ENCODE data around the gene CROCC.

CROCC gene

DNA sequence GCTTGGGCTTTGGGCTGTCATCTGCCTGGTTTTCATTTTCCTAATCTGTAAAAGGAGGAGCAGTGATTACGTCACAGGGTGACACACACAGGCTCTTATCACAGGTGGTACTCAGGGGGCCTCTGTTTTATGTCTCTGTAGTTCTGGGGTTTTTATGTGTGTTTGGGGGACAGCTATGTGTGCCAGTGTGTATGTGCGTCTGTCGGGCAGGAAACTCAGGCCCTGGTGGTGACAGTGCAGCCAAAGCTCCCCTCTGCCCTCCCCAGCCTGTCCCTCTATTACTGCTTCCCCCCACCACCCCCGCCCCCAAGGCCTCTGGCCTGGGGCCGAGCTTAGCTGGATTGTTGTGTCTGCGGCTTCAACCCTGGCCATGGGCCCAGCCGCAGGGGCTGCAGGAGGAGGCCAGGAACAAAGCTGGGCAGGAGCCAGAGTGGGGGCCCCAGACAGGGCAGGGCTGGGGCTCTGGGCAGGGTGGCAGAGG is 45.4 kb downstream of the CROCC start:
- Histone ChIP-seq H3K9me3 (ENCODE audit: insufficient read depth, low read depth, low read length) (no peaks in the 10 kb centered on the region), H3K36me3 (ENCODE audit: insufficient read depth, low read depth, low read length) (peaks cover 41% of the 10 kb centered on the region), H3K9ac (ENCODE audit: low read depth, low read length) (no peak overlapping the region), H3K27me3 (ENCODE audit: insufficient read depth, low read length) (no peaks in the 10 kb centered on the region), H3K27ac (ENCODE audit: low read length) (no peak overlapping the region), H3K4me1 (ENCODE audit: insufficient read depth, low read length) (peaks cover 5% of the 10 kb centered on the region; the same call in 1 of the 2 replicates), H3K4me3 (ENCODE audit: low read length) (no peak overlapping the region)

DNA sequence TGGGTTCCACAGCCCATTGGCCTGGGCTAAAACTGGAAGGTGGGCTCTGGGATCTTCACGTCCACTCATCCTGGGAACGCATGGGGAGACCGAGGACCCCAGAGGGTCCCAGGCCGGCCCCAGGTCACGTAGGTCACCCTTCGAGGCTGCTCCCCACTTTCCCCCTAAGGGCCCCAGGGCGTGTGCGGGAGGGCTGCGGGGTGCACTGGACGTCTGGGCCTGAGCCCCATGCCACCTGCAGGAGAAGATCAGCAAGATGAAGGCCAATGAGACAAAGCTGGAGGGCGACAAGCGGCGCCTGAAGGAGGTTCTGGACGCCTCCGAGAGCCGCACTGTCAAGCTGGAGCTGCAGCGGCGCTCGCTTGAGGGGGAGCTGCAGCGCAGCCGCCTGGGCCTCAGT is 46.2 kb downstream of the CROCC start:
- H3K9me3 ChIP-seq (ENCODE audit: insufficient read depth, low read depth, low read length) = no peaks in the 10 kb centered on the region
- no peak overlapping the region for H3K4me3 ChIP-seq (ENCODE audit: low read length)
- no peak overlapping the region for H3K9ac ChIP-seq (ENCODE audit: low read depth, low read length)
- H3K27ac ChIP-seq (ENCODE audit: low read length) = no peak overlapping the region
- H3K36me3 ChIP-seq (ENCODE audit: insufficient read depth, low read depth, low read length) = peaks cover 42% of the 10 kb centered on the region
- H3K27me3 ChIP-seq (ENCODE audit: insufficient read depth, low read length) = no peaks in the 10 kb centered on the region
- peaks cover 5% of the 10 kb centered on the region; the same call in 1 of the 2 replicates for H3K4me1 ChIP-seq (ENCODE audit: insufficient read depth, low read length)

DNA sequence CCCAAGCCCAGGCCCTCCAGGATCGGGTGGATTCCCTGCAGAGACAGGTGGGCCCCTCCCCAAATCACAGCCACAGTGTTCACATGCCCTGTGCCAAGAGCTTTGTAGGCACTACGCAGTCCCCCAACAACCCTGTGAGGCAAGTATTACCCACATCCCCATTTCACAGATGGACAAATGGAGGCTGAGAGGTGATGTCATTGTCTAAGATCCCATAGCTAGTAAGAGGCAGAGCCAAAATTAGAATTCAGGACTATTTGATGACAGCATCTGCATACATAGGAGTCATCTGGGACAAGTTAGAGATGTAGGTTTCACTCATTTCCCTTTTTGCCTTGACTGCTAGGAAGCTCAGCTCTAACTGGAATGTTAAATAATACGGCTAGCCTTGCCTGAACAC is 46.6 kb downstream of the CROCC start:
- Histone ChIP-seq H3K9ac (ENCODE audit: low read depth, low read length) (no peak overlapping the region), H3K27ac (ENCODE audit: low read length) (no peak overlapping the region), H3K9me3 (ENCODE audit: insufficient read depth, low read depth, low read length) (no peaks in the 10 kb centered on the region), H3K36me3 (ENCODE audit: insufficient read depth, low read depth, low read length) (peaks cover 46% of the 10 kb centered on the region), H3K4me3 (ENCODE audit: low read length) (no peak overlapping the region), H3K4me1 (ENCODE audit: insufficient read depth, low read length) (peaks cover 5% of the 10 kb centered on the region; the same call in 1 of the 2 replicates), H3K27me3 (ENCODE audit: insufficient read depth, low read length) (no peaks in the 10 kb centered on the region)

DNA sequence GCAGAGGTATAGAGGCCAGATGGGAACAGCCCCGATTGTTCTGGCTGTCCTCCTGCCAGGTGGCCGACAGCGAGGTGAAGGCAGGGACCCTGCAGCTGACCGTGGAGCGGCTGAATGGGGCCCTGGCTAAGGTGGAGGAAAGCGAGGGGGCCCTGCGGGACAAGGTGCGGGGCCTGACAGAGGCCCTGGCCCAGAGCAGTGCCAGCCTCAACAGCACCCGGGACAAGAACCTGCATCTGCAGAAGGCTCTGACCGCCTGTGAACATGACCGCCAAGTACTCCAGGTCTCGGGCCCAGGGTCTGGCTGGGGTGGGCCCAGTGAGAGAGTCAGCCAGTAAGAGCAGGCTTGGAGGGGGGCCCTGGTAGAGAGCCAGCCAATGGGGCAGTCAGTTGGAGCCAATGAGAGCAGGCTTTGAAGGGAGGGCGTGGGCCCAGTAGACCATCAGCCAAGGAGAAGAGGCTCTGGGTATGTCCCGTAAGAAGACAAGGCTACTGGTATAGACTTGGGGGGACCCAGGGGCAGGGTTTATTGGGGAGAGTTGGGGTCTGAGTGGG is 47.4 kb downstream of the CROCC start:
- Histone ChIP-seq H3K9ac (ENCODE audit: low read depth, low read length) (no peak overlapping the region), H3K9me3 (ENCODE audit: insufficient read depth, low read depth, low read length) (no peaks in the 10 kb centered on the region), H3K27me3 (ENCODE audit: insufficient read depth, low read length) (no peaks in the 10 kb centered on the region), H3K36me3 (ENCODE audit: insufficient read depth, low read depth, low read length) (peaks cover 48% of the 10 kb centered on the region), H3K27ac (ENCODE audit: low read length) (no peak overlapping the region), H3K4me1 (ENCODE audit: insufficient read depth, low read length) (peaks cover 5% of the 10 kb centered on the region; the same call in 1 of the 2 replicates), H3K4me3 (ENCODE audit: low read length) (no peak overlapping the region)

DNA sequence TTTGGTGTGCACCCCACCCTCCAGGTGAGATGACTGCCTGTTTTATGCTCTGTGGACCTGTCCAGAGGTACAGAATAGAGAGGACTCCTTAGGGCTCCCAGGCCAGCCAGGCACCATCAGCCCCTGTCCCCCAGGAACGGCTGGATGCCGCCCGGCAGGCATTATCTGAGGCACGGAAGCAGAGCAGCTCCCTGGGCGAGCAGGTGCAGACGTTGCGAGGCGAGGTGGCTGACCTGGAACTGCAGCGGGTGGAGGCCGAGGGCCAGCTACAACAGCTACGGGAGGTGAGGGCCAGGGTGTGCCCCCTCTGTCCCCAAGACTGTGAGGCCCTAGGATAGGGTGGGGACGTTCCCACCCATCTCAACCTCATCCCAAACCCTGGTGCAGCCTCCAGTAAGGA is 47.9 kb downstream of the CROCC start:
- peaks cover 5% of the 10 kb centered on the region; the same call in 1 of the 2 replicates for H3K4me1 ChIP-seq (ENCODE audit: insufficient read depth, low read length)
- no peak overlapping the region for H3K4me3 ChIP-seq (ENCODE audit: low read length)
- peaks cover 48% of the 10 kb centered on the region for H3K36me3 ChIP-seq (ENCODE audit: insufficient read depth, low read depth, low read length)
- no peaks in the 10 kb centered on the region for H3K9me3 ChIP-seq (ENCODE audit: insufficient read depth, low read depth, low read length)
- no peak overlapping the region for H3K27ac ChIP-seq (ENCODE audit: low read length)
- no peak overlapping the region for H3K9ac ChIP-seq (ENCODE audit: low read depth, low read length)
- no peaks in the 10 kb centered on the region for H3K27me3 ChIP-seq (ENCODE audit: insufficient read depth, low read length)

DNA sequence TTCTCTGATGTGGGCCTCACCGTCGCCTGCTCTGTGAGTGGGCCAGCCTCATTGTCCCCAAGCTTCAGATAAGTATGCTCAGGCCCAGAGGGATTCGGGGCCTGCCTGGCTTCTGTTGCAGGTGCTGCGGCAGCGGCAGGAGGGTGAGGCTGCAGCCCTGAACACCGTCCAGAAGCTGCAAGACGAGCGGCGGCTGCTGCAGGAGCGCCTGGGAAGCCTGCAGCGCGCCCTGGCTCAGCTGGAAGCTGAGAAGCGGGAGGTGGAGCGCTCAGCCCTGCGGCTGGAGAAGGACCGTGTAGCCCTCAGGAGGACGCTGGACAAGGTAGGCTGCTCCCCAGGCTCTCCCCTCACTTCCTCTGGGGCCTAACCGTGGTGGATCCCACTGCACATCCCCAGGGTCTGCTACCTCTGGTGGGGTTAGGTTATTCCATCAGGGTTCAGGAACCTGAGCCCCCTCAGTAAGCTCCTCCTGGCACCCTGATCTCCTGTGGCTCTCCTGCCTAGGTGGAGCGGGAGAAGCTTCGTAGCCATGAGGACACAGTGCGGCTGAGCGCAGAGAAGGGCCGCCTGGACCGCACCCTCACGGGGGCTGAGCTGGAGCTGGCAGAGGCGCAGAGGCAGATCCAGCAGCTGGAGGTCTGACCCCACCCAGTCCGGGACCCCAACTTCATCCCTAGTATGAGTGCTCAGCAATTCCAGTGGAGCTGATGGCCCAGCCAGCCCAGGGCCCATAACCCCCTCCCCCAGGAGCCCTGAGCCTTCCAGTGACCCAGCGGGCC is 48.6 kb downstream of the CROCC start:
- no peaks in the 10 kb centered on the region for H3K27me3 ChIP-seq (ENCODE audit: insufficient read depth, low read length)
- H3K9me3 ChIP-seq (ENCODE audit: insufficient read depth, low read depth, low read length) = no peaks in the 10 kb centered on the region
- H3K27ac ChIP-seq (ENCODE audit: low read length) = no peak overlapping the region
- peaks cover 46% of the 10 kb centered on the region for H3K36me3 ChIP-seq (ENCODE audit: insufficient read depth, low read depth, low read length)
- no peak overlapping the region for H3K9ac ChIP-seq (ENCODE audit: low read depth, low read length)
- no peak overlapping the region for H3K4me3 ChIP-seq (ENCODE audit: low read length)
- peaks cover 5% of the 10 kb centered on the region; the same call in 1 of the 2 replicates for H3K4me1 ChIP-seq (ENCODE audit: insufficient read depth, low read length)

DNA sequence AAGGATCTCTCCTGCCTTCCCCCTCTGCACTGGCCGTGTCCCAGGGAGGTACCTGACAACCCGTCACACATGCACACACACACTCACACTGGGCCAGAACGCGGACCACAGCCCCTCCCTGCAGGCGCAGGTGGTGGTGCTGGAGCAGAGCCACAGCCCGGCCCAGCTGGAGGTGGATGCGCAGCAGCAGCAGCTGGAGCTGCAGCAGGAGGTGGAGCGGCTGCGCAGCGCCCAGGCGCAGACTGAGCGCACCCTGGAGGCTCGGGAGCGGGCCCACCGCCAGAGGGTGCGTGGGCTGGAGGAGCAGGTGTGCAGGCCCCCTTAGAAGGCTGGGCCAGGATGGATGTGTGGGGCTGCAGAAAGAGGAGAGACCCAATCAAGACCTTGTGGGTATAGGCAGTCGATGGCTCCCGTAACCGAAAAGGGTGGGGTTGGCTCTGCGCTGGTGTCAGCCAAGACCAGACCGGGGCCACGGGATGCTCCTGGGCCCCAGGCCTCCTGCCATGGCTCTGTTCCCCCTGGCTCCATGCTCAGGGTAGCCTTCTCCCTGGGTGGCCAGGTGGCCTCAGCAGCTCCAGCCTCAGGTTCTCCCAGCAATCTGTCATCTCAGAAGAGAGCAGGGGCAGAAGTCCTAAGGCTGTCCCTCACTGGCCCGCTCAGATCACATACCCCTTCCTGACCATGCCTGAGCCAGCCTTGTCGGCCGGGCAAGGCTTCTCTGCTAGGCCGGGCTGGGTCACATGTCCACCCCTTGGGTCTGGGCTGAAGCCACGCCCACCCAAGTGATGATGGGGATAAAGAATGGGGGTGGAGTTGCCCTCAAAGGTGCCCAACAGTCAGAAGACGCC is 49.8 kb downstream of the CROCC start:
- no peaks in the 10 kb centered on the region for H3K27me3 ChIP-seq (ENCODE audit: insufficient read depth, low read length)
- H3K4me3 ChIP-seq (ENCODE audit: low read length) = no peak overlapping the region
- H3K27ac ChIP-seq (ENCODE audit: low read length) = no peak overlapping the region
- H3K9me3 ChIP-seq (ENCODE audit: insufficient read depth, low read depth, low read length) = no peaks in the 10 kb centered on the region
- H3K9ac ChIP-seq (ENCODE audit: low read depth, low read length) = no peak overlapping the region
- H3K4me1 ChIP-seq (ENCODE audit: insufficient read depth, low read length) = peaks cover 5% of the 10 kb centered on the region; the same call in 1 of the 2 replicates
- H3K36me3 ChIP-seq (ENCODE audit: insufficient read depth, low read depth, low read length) = peaks cover 48% of the 10 kb centered on the region

DNA sequence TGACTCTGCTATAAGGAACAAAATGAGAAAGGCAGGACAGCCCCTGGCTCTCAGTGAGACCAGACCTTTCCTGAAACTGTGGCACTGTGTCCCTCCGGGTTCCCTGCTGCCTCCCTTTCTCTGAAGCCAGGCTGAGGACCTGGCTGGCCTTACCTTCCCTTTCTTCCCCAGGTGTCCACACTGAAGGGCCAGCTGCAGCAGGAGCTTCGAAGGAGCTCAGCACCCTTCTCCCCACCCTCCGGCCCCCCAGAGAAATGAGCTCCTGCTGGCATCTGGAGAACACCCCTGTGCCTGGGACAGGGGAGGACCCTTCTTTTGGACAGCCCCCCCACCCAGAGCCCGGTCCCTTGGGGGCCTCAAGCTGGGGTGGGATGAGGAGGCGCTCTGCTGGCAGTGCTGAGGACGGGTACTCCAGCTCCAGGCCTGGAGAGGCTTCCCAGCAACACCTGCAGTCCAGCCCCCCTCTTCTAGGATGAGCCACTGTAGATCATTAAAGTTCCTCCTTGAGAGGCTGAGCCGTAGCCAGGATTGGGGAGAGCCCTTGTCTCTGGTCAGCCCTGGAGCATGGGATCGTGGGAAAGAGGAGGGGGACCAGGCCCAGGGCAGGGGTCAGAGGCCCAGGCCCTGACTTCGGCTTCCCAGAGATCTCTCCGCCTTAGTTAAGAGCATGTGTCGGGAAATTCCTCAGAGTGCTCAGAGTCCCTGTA is 50.6 kb downstream of the CROCC start:
- H3K36me3 ChIP-seq (ENCODE audit: insufficient read depth, low read depth, low read length) = peaks cover 54% of the 10 kb centered on the region
- no peak overlapping the region for H3K4me3 ChIP-seq (ENCODE audit: low read length)
- H3K4me1 ChIP-seq (ENCODE audit: insufficient read depth, low read length) = peaks cover 5% of the 10 kb centered on the region; the same call in 1 of the 2 replicates
- H3K27ac ChIP-seq (ENCODE audit: low read length) = no peak overlapping the region
- no peaks in the 10 kb centered on the region for H3K9me3 ChIP-seq (ENCODE audit: insufficient read depth, low read depth, low read length)
- no peak overlapping the region for H3K9ac ChIP-seq (ENCODE audit: low read depth, low read length)
- no peaks in the 10 kb centered on the region for H3K27me3 ChIP-seq (ENCODE audit: insufficient read depth, low read length)

DNA sequence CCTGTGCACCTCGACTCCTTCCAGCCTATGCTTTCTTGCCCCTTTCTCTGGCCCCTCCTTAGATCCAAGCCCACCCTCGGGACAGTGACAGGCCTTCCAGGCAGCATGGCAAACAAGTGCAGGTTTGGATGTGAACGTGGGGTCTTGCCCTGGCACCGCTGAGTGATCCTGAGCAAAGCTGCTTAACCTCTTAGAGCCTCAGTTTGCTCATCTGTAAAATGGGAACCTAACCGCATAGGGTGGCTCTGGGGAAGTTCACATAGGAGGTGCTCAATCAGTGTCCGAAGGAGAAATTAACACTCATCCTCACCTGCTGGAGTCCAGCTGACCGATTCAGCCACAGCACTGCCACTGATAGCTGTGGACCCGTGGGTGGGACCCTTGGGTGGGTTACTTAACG is 51.5 kb downstream of the CROCC start:
- Histone ChIP-seq H3K9me3 (ENCODE audit: insufficient read depth, low read depth, low read length) (no peaks in the 10 kb centered on the region), H3K27me3 (ENCODE audit: insufficient read depth, low read length) (no peaks in the 10 kb centered on the region), H3K4me1 (ENCODE audit: insufficient read depth, low read length) (peaks cover 6% of the 10 kb centered on the region; the same call in 1 of the 2 replicates), H3K36me3 (ENCODE audit: insufficient read depth, low read depth, low read length) (peaks cover 62% of the 10 kb centered on the region), H3K9ac (ENCODE audit: low read depth, low read length) (no peak overlapping the region), H3K27ac (ENCODE audit: low read length) (no peak overlapping the region), H3K4me3 (ENCODE audit: low read length) (no peak overlapping the region)

DNA sequence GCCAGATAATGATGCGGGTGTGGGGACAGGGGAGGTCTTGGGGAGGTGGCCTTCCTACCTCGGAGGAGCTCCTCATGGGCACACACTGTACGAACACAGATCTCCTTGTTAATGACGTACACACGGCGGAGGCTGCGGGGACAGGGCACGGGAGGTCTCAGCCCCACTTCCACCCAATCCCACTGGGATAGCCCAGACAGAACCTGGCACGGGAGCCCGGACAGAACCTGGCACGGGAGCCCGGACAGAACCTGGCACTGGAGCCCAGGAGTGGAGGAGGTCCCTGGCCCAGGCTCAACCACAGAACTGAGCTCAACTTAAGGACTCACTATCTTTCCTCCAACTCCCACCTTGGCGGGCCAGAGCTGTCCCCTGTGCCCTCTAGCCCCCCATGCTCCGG is 53.5 kb downstream of the CROCC start:
- H3K36me3 ChIP-seq (ENCODE audit: insufficient read depth, low read depth, low read length) = peaks cover 50% of the 10 kb centered on the region

DNA sequence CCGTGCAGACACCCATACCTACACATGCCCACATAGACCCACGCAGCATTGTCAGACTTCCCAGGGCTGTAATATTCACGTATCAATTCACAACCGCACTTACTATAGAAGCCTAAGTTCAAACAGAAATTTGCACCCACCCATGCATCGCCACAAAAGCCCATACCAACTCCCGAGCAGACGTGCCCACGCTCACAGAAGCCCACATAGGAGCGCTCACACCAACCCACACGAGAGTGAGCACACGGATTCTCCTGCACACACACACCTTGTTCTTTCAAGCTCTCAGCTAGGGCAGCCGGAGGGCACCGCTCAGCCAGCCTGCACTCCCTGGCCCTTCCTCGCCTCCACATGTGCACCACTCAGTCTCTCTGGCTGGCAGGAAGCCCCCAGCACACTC is 54.1 kb downstream of the CROCC start:
- H3K9ac ChIP-seq (ENCODE audit: low read depth, low read length) = no peak overlapping the region
- peaks cover 16% of the 10 kb centered on the region; the same call in 1 of the 2 replicates for H3K4me1 ChIP-seq (ENCODE audit: insufficient read depth, low read length)
- H3K4me3 ChIP-seq (ENCODE audit: low read length) = no peak overlapping the region
- no peak overlapping the region for H3K27ac ChIP-seq (ENCODE audit: low read length)
- peaks cover 43% of the 10 kb centered on the region for H3K36me3 ChIP-seq (ENCODE audit: insufficient read depth, low read depth, low read length)
- no peaks in the 10 kb centered on the region; the same call in 1 of the 2 replicates for H3K27me3 ChIP-seq (ENCODE audit: insufficient read depth, low read length)
- H3K9me3 ChIP-seq (ENCODE audit: insufficient read depth, low read depth, low read length) = no peaks in the 10 kb centered on the region

More for the DNA sequence above, 53.5 kb downstream of the CROCC start:
- Histone ChIP-seq H3K9me3 (ENCODE audit: insufficient read depth, low read depth, low read length) (no peaks in the 10 kb centered on the region), H3K27me3 (ENCODE audit: insufficient read depth, low read length) (no peaks in the 10 kb centered on the region), H3K27ac (ENCODE audit: low read length) (no peak overlapping the region), H3K4me1 (ENCODE audit: insufficient read depth, low read length) (peaks cover 16% of the 10 kb centered on the region; the same call in 1 of the 2 replicates), H3K9ac (ENCODE audit: low read depth, low read length) (no peak overlapping the region), H3K4me3 (ENCODE audit: low read length) (no peak overlapping the region)
